ENCODE results near the gene AUNIP.

The AUNIP gene

DNA sequence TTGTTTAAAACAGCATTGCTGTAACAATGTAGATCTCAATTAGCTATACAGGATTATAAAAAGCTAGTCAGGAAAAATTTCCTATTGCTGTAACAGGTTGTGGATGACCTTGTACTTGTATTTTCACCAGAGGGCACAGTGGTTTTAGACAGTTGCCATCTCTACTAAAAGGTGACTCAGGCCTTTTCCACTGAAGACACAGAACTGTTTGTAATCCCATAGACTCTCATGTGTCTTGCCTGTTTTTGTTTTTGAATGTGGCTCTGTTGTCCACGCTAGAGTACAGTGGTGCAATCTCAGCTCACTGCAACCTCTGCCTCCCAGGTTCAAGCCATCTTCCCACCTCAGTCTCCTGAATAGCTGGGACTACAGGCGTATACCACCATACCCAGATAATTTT lies 33.7 kb downstream of the AUNIP start:
- no peak for DNase-seq

GRCh38 chr1:25821630-25822091 lies 37.6 kb downstream of the AUNIP start:
- no peak for DNase-seq

GRCh38 chr1:25821112-25821476 lies 38.2 kb downstream of the AUNIP start:
- DNase-seq = no peak

DNA sequence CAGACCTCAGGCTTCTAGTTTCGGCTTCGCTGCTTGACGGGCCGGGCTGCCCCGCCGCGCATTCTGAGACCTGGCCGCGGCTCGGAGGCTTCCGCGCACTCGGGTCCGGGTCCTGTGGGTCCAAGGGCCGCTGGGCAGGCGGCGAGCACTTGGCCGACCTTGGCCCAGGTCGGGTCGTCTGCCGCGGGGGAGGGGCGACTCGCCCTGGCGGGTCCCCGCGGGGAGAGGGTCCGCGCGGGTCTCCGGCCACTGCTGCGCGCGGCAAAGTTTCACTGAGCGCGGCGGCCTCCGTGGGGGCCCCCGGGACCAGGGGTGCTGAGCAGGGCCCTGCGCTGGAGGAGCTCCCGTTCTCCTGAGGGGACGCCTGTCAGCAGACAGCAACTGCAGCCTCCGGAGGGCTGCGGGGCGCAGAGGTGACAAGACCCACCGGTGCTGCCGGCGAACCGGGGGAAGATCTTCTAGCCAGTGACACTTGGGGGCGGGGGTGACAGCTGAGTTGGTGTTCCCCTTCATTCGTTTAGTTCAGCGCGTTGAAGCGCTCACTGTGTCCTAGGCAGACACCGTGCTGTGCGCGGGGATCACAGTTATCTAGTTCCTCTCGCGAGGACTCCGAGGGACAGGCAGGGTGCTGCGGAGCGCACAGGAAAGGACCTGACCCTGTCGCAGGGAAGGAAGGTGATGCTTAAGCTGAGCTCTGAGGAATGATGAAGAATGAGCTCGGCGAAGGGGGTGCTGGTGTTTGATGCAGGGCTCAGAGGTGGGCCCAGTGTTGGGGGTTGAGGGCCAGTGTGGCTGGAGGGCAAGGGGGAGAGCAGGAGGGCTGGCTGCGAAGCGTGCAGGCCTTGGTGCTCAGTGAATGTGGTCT lies 38.8 kb downstream of the AUNIP start:
- peak in 3 of 4 experiments; percentile 28 to 47 (median 40) for DNase-seq

DNA sequence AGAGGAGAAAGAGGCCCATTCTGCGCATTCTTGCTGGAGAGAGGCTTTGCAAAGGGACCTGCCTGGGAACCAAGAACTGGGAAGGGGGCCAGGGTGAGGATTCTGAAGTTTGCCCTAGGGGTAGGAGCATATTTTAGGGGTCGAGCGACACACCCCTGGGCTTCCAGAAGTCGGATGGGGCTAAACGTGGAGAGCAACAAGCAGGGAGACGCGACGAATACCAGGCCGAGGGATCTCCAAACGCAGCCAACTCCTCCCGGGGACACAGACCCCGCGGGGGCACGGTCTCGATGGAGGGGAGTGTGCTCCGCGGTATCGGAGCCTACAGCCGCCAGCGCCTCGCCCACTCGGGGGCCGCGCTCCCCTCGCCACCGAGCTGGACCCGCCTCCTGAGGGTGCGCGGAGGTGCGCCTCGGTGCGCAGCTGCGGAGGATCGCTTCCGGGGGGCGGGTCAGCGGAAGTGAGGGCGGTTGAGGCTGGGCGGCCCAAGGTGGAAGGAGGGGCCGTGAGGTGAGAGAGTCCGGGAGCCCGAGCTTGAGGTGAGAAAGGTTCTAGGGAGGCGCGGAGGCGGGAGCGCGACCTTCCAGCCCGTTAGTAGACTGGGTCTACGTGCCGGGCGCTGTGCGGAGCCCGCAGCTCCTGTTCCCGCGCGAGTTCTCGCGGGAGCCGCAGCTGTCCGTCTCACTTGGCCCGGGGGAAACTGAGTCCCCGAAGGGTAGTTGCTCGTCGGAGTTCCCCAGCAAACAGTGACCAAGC lies 39.6 kb downstream of the AUNIP start, which contains the start of gene MTFR1L:
MTFR1L (plus strand) TSS at position 464 of the 756 bp plus-strand sequence. CDS start 3,151 bp downstream, outside the sequence.
- peak; percentile 77 to 86 (median 82) for DNase-seq

DNA sequence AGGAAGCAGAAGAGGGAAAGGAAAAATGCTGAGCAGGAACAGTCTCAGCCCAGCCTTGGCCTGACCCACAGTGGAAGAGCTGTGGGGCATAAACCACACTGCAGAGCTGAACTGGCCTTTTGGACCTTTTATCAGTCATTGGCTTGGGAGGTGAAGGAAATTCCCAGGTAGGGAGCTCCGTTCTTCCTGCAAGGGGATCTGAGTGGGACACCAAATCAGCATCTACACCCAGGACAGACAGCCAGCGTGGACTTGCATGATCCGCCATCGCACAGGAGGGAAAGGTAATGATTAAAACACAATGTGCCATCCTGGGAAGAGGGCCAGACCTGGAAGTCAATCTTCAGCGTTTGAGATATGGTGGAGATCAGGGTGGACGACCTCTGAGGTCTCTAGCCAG lies 40.7 kb downstream of the AUNIP start:
- DNase-seq = no peak

DNA sequence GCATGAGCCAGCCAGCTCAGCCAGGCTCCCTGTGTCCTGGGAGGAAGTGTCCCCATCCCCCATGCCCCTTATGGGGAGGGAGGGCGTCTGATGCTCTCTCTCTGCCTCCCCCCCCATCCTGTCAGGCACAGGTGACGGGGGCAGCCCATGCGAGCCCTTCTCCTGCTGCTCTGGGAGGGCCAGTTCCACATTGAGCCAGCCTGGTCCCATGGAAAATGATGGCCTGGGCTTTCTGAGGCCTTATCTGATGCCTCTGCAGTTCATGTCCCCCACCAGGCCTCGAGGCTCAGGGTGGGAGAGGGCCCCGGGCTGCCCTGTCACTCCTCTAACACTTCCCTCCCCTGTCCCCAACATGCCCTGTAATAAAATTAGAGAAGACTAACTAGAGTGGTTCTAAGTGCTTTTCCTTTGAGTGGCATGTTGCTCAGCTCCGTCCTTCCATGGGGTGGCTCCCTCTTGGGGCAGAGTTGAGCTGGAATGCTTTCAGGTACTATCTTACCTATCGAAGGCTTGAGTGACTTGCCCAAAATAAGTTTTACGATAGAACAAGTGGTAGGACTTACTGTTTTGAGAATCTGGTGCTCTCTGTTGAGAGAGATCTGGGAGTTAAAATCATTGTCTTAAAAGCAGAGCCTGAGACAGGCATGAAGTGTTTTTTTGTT lies 41.3 kb downstream of the AUNIP start:
- DNase-seq = no peak

DNA sequence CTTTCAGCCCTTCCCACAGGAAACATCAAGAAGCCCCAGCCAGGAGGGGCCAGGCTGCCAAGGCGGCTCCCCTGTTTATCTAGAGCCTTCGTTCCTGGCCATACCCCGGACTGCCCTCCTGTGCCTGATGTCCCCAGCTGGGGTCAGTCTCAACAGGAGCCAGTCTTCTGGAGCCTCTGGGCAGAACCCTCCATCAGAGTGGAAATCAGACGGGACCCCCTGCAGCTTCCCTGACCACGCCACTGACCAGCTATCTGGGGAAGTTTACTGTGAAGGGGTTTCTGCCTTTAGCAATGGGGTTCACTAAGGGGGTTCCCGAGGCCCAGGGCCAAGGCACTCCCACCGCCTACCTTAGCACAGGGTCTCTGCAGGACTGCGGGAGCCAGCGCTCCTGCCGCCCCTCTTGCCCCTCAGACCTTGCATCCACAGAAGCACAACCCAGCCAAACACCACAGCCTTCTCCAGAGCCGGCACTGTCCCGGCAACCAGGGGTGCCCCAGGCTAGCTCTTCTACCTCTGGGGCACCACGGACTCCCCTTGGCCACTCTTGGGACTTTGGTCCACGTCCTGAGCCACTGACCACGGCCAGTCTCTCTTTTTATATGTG lies 43.0 kb downstream of the AUNIP start:
- no peak for DNase-seq

GRCh38 chr1:25815208-25816111 lies 43.8 kb downstream of the AUNIP start:
- DNase-seq = no peak

- DNase-seq = no peak
These were observed 44.6 kb downstream of the AUNIP start for GRCh38 chr1:25814549-25815087.

DNA sequence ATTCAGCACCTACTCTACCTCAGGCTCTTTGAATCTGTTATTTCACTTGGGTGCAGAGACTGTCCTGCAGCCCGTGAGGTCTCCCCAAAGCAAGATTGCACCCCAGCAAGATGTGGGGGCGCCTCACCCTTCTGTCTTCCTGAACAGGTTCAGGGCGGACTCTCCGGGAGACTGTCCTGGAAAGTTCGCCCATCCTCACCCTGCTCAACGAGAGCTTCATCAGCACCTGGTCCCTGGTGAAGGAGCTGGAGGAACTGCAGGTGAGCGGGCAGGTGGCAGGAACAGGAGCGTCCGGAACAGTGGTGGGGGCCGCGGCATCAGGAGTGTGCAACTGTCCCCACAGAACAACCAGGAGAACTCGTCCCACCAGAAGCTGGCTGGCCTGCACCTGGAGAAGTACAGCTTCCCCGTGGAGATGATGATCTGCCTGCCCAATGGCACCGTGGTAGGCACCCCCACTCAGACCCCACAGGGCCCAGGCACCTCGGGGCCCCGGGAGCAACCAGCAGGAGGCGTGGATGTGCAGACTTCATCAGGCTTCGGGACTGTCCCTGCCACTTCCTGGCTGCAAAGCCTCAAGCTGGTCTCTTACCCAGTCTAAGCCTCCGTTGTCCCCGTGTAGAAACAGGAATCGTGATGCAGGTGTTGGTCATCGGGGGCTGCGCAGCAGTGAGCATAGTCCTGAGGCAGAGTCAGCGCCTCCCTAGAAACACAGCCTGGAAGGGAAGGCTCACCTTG lies 45.4 kb downstream of the AUNIP start:
- DNase-seq = no peak

GRCh38 chr1:25813071-25813733 lies 46.1 kb downstream of the AUNIP start:
- DNase-seq = no peak

- DNase-seq = no peak
These were observed 47.7 kb downstream of the AUNIP start for GRCh38 chr1:25811384-25812082.

- DNase-seq = peak; percentile 56 to 82 (median 70)
These were observed 48.6 kb downstream of the AUNIP start for GRCh38 chr1:25810341-25811299.

DNA sequence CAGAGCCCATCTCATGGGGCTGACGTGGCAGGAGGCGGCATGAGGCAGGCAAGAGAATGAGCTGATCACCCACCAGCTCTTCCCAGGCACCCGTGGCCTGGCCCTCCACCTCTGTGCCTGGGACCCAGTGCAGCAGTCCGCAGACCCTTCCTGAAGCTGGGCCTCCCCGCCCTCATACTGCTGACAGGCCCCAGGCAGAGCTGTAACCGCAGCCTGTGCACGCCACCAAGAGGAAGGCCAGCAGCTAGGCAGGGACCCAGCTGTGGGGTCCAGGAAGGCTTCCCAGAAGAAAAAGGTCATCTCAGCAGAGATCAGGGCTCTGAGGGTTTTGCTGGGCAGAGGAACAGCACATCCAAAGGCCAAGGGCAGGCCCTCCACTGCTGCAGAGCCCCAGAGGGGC lies 49.3 kb downstream of the AUNIP start:
- DNase-seq = no peak

- no peak for DNase-seq
These were observed 49.9 kb downstream of the AUNIP start for GRCh38 chr1:25809283-25809926.

DNA sequence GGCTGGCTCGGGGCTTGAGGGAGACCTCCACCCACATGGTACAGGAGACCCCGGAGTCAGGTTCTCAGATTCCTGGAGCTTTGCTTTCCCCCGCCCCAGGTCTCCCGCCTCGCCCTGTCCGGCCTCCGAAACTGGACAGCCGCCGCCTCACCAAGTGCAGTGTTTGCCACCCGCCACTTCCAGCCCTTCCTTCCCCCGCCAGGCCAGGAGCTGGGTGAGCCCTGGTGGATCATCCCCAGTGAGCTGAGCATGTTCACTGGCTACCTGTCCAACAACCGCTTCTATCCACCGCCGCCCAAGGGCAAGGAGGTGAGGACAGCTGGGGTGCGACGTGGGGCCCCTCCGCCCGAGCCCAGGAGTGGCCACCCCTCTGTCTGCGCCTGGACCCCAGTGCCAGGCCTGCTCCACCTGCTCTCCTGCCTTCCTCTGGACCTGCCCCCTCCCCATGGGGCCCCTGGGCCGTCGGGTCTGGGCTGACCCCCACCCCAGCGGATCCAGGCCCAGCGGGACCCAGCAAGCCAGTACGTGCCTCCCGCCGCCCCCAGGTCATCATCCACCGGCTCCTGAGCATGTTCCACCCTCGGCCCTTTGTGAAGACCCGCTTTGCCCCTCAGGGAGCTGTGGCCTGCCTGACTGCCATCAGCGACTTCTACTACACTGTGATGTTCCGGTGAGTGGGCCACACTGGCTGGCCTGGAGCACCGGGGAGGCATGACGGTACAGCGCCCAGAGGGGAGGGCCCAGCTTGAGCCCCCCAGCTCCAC lies 50.6 kb downstream of the AUNIP start:
- DNase-seq = no peak
